Neural cell (in vitro differentiated cells): Measurements from ENCODE around the gene DCST1. TPM values are rescaled to one million over a fixed set of nuclear protein-coding genes. Genes with fewer than 3 reads are reported as not detected.

Source experiments
- H2AFZ ChIP-seq: fragments of 200-600, 300-800 bp; sonication (generic), shearing (Covaris generic); 2 replicates; pipeline ENCODE4 v1.6.0; 2014; ENCODE audit warnings: low read depth, mild to moderate bottlenecking, antibody characterized with exemption, low read length, moderate library complexity
- H3F3A ChIP-seq: fragments of 200-600 bp; shearing (Covaris generic); 2 replicates; pipeline ENCODE4 v1.6.1; 2016; ENCODE audit warnings: mild to moderate bottlenecking, moderate library complexity, mixed read lengths, antibody characterized with exemption, low read length; ENCODE audit not compliant: insufficient read depth, poor library complexity, severe bottlenecking
- H3K27ac ChIP-seq: fragments of 200-600, 300-800 bp; sonication (generic), shearing (Covaris generic); 2 replicates; pipeline ENCODE4 v1.5.1; 2014; ENCODE audit warnings: mild to moderate bottlenecking, low read length, moderate library complexity
- H3K27me3 ChIP-seq: fragments of 300-800, 200-600 bp; sonication (generic), shearing (Covaris generic); 2 replicates; pipeline ENCODE4 v1.6.0; 2014; ENCODE audit warnings: mild to moderate bottlenecking, low read depth, low read length, moderate library complexity; ENCODE audit not compliant: insufficient read depth
- H3K36me3 ChIP-seq: fragments of 300-800, 200-600 bp; sonication (generic), shearing (Covaris generic); 2 replicates; pipeline ENCODE4 v1.5.1; 2014; ENCODE audit warnings: mild to moderate bottlenecking, antibody characterized with exemption, low read length, moderate library complexity; ENCODE audit not compliant: insufficient read depth
- H3K4me2 ChIP-seq: fragments of 300-800, 200-600 bp; sonication (generic), shearing (Covaris generic); 2 replicates; pipeline ENCODE4 v1.6.0; 2014; ENCODE audit warnings: mild to moderate bottlenecking, low read length
- H3K4me3 ChIP-seq: fragments of 300-800, 200-600 bp; sonication (generic), shearing (Covaris generic); 2 replicates; pipeline ENCODE4 v1.5.1; 2014; ENCODE audit warnings: mild to moderate bottlenecking, low read length, moderate library complexity
- H3K79me2 ChIP-seq: fragments of 200-600 bp; shearing (Covaris generic); replicated peaks from 2 replicates; pipeline ENCODE4 v1.6.0; 2014; ENCODE audit warnings: mild to moderate bottlenecking, low read length, moderate library complexity; ENCODE audit not compliant: insufficient read depth
- H3K9ac ChIP-seq: fragments of 300-800, 200-600 bp; sonication (generic), shearing (Covaris generic); 2 replicates; pipeline ENCODE4 v1.6.1; 2016; ENCODE audit warnings: mild to moderate bottlenecking, low read length, mixed read lengths
- H3K9me2 ChIP-seq: fragments of 200-600 bp; shearing (Covaris generic); 2 replicates; pipeline ENCODE4 v1.6.1; 2016; ENCODE audit warnings: mild to moderate bottlenecking, low read length, mixed read lengths; ENCODE audit not compliant: insufficient read depth
- H3K9me3 ChIP-seq: fragments of 200-600, 300-800 bp; sonication (generic), shearing (Covaris generic); 2 replicates; pipeline ENCODE4 v1.6.1; 2016; ENCODE audit warnings: mild to moderate bottlenecking, mixed run types, low read length, moderate library complexity, mixed read lengths
- H4K20me1 ChIP-seq: fragments of 200-600 bp; shearing (Covaris generic); 2 replicates; pipeline ENCODE4 v1.6.1; 2016; ENCODE audit warnings: mild to moderate bottlenecking, mixed run types; ENCODE audit not compliant: insufficient read depth
- EP300 ChIP-seq: fragments of 450-650 bp; conservative IDR thresholded peaks from 2 replicates; pipeline ENCODE4 v1.6.1; 2014; ENCODE audit warnings: antibody characterized with exemption, mild to moderate bottlenecking, moderate library complexity; ENCODE audit not compliant: poor library complexity, severe bottlenecking
- EZH2 ChIP-seq: fragments of 200-600, 300-800 bp; shearing (Covaris generic), sonication (generic); IDR thresholded peaks from 2 replicates; pipeline ENCODE4 v1.6.1; 2014; ENCODE audit warnings: antibody characterized with exemption, low read length, borderline replicate concordance, mild to moderate bottlenecking; ENCODE audit not compliant: insufficient read depth, poor library complexity, severe bottlenecking
- MXI1 ChIP-seq: fragments of 450-650 bp; conservative IDR thresholded peaks from 2 replicates; pipeline ENCODE4 v1.6.1; 2014; ENCODE audit warnings: antibody characterized with exemption, mild to moderate bottlenecking; ENCODE audit not compliant: poor library complexity, severe bottlenecking
- POLR2AphosphoS5 ChIP-seq: IDR thresholded peaks from 2 replicates; pipeline ENCODE4 v1.6.1; 2012
- RAD21 ChIP-seq: fragments of 450-650 bp; conservative IDR thresholded peaks from 2 replicates; pipeline ENCODE4 v1.6.1; 2014; ENCODE audit warnings: antibody characterized with exemption, mild to moderate bottlenecking, moderate library complexity
- SMC3 ChIP-seq: fragments of 450-650 bp; conservative IDR thresholded peaks from 2 replicates; pipeline ENCODE4 v1.6.1; 2014; ENCODE audit warnings: antibody characterized with exemption, mild to moderate bottlenecking, moderate library complexity; ENCODE audit not compliant: poor library complexity
- TAF1 ChIP-seq: IDR thresholded peaks from 2 replicates; pipeline ENCODE4 v1.6.1; 2012; ENCODE audit warnings: low read depth
- polyA plus RNA-seq: library from polyadenylated mRNA; depleted of rRNA; stranded (reverse); fragments of >200 nt; gene quantifications from 2 replicates; pipeline ENCODE4 v1.2.3, GENCODE V29; 2014
- TF ChIP-seq, protein P1 (sequence below): fragments of 450-650 bp; IDR thresholded peaks from 2 replicates; pipeline ENCODE4 v1.5.1; 2014; ENCODE audit warnings: antibody characterized with exemption, mild to moderate bottlenecking, moderate library complexity; ENCODE audit not compliant: poor library complexity, severe bottlenecking
- TF ChIP-seq, protein P2 (sequence below): IDR thresholded peaks from 2 replicates; pipeline ENCODE4 v1.6.1; 2012; ENCODE audit warnings: borderline replicate concordance

Gene DCST1
- polyA plus RNA-seq, 1 donor from 2014 or later: not detected

- Histone ChIP-seq H3K9ac (no peak within 1 kb of the TSS), H2AFZ (no peak within 1 kb of the TSS)
- TF ChIP-seq MXI1 (no peak), EP300 (no peak), RAD21 (no peak), SMC3 (no peak), POLR2AphosphoS5 (no peak), EZH2 (no peak)
- TF ChIP-seq, protein P1, sequence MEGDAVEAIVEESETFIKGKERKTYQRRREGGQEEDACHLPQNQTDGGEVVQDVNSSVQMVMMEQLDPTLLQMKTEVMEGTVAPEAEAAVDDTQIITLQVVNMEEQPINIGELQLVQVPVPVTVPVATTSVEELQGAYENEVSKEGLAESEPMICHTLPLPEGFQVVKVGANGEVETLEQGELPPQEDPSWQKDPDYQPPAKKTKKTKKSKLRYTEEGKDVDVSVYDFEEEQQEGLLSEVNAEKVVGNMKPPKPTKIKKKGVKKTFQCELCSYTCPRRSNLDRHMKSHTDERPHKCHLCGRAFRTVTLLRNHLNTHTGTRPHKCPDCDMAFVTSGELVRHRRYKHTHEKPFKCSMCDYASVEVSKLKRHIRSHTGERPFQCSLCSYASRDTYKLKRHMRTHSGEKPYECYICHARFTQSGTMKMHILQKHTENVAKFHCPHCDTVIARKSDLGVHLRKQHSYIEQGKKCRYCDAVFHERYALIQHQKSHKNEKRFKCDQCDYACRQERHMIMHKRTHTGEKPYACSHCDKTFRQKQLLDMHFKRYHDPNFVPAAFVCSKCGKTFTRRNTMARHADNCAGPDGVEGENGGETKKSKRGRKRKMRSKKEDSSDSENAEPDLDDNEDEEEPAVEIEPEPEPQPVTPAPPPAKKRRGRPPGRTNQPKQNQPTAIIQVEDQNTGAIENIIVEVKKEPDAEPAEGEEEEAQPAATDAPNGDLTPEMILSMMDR: no peak
- TF ChIP-seq, protein P2, sequence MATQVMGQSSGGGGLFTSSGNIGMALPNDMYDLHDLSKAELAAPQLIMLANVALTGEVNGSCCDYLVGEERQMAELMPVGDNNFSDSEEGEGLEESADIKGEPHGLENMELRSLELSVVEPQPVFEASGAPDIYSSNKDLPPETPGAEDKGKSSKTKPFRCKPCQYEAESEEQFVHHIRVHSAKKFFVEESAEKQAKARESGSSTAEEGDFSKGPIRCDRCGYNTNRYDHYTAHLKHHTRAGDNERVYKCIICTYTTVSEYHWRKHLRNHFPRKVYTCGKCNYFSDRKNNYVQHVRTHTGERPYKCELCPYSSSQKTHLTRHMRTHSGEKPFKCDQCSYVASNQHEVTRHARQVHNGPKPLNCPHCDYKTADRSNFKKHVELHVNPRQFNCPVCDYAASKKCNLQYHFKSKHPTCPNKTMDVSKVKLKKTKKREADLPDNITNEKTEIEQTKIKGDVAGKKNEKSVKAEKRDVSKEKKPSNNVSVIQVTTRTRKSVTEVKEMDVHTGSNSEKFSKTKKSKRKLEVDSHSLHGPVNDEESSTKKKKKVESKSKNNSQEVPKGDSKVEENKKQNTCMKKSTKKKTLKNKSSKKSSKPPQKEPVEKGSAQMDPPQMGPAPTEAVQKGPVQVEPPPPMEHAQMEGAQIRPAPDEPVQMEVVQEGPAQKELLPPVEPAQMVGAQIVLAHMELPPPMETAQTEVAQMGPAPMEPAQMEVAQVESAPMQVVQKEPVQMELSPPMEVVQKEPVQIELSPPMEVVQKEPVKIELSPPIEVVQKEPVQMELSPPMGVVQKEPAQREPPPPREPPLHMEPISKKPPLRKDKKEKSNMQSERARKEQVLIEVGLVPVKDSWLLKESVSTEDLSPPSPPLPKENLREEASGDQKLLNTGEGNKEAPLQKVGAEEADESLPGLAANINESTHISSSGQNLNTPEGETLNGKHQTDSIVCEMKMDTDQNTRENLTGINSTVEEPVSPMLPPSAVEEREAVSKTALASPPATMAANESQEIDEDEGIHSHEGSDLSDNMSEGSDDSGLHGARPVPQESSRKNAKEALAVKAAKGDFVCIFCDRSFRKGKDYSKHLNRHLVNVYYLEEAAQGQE: no peak
These were observed 39.9 kb upstream of the DCST1 start, which contains the start of gene LENEP for GRCh38 chr1:154993572-154994268. TSS of gene LENEP (plus strand) at chr1:154993586. CDS start at chr1:154993608, 22 bp downstream.

DNA sequence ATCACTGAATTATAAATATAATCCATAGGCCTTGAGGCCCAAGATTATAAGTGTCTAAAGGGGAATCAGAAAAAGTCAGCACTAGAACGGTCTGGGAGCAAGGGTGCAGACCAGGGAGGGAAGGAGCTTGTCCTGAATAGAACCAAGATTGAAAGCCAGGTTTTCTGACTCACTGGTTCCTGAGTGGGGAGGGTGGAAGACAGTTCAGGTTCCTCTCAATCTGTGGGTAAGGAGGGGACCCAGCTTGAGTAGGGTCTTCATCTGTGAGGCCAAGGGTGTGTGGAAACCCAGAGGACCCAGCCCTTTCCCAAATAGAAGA is 39.4 kb upstream of the DCST1 start:
- H4K20me1 ChIP-seq: no peaks in the 10 kb centered on the region
- H3K9me3 ChIP-seq: no peaks in the 10 kb centered on the region
- H3K4me3 ChIP-seq: no peak overlapping the region
- no peaks in the 10 kb centered on the region for H3K36me3 ChIP-seq
- H3K79me2 ChIP-seq: no peaks in the 10 kb centered on the region
- H3K9ac ChIP-seq: no peak overlapping the region
- no peak overlapping the region for H3K4me2 ChIP-seq
- H2AFZ ChIP-seq: no peak overlapping the region
- no peak overlapping the region for H3K27ac ChIP-seq
- TF ChIP-seq RAD21: no peak
- no peak for TF ChIP-seq EP300
- TF ChIP-seq MXI1: no peak
- TF ChIP-seq, protein P1: no peak
- no peak for TF ChIP-seq TAF1
- TF ChIP-seq, protein P2: no peak
- TF ChIP-seq POLR2AphosphoS5: no peak
- no peak for TF ChIP-seq EZH2
- H3K9me2 ChIP-seq: no peaks in the 10 kb centered on the region
- H3F3A ChIP-seq: peaks cover 3% of the 10 kb centered on the region
- H3K27me3 ChIP-seq: no peaks in the 10 kb centered on the region

More at GRCh38 chr1:154993572-154994268, 39.9 kb upstream of the DCST1 start, which contains the start of gene LENEP:
- H3K4me3 ChIP-seq: no peak within 1 kb of the TSS
- no peaks in the 10 kb centered on the region for H3K36me3 ChIP-seq
- no peaks in the 10 kb centered on the region for H4K20me1 ChIP-seq
- H3K4me2 ChIP-seq: no peak within 1 kb of the TSS
- no peaks in the 10 kb centered on the region for H3K79me2 ChIP-seq
- no peaks in the 10 kb centered on the region for H3K9me2 ChIP-seq
- H3K9me3 ChIP-seq: no peaks in the 10 kb centered on the region
- H3K27me3 ChIP-seq: no peaks in the 10 kb centered on the region
- H3K27ac ChIP-seq: no peak within 1 kb of the TSS
- H3F3A ChIP-seq: no peaks in the 10 kb centered on the region
